Measurements from ENCODE around the gene RPLP2. TPM values are rescaled to one million over a fixed set of nuclear protein-coding genes. Genes with fewer than 3 reads are reported as not detected.

RPLP2 gene
- total RNA-seq, 1 experiment from 2014 or later: 2,582 TPM

DNA sequence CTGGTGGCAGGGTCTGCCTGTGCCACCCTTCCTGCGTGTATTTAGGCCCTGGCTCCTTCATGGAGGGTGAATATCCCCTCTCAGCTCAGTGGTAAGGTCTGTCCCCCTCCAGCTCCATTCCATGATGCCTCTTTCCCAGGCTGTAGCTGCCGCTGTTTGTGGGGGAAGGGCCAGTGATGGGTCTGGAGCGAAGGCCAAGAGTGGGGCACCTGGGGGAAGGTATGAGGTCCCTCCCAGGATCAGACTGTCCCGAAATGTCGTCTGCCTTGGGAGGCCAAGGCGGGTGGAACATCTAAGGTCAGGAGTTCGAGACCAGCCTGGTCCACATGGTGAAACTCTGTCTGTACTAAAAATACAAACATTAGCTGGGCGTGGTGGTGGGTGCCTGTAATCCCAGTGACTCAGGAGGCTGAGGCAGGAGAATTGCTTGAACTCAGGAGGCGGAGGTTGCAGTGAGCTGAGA lies 24.1 kb downstream of the RPLP2 start:
- Mint-ChIP-seq H3K27me3 (ENCODE audit: low read depth) (peaks cover 22% of the 10 kb centered on the region), H3K9me3 (no peaks in the 10 kb centered on the region), H3K4me3 (peak overlapping the region; percentile 73), H3K36me3 (peaks cover 4% of the 10 kb centered on the region), H3K27ac (no peak overlapping the region), H3K4me1 (peaks cover 32% of the 10 kb centered on the region)
- no peak for ATAC-seq
- POLR2A ChIA-PET: interaction anchor here (1.0 to 2.3 kb wide), 2 partner anchors 9 to 10 kb away, joined by 4 to 6 read pairs; partner anchors contain the start of genes POLR2L and TSPAN4
- TF ChIP-seq, protein P1, sequence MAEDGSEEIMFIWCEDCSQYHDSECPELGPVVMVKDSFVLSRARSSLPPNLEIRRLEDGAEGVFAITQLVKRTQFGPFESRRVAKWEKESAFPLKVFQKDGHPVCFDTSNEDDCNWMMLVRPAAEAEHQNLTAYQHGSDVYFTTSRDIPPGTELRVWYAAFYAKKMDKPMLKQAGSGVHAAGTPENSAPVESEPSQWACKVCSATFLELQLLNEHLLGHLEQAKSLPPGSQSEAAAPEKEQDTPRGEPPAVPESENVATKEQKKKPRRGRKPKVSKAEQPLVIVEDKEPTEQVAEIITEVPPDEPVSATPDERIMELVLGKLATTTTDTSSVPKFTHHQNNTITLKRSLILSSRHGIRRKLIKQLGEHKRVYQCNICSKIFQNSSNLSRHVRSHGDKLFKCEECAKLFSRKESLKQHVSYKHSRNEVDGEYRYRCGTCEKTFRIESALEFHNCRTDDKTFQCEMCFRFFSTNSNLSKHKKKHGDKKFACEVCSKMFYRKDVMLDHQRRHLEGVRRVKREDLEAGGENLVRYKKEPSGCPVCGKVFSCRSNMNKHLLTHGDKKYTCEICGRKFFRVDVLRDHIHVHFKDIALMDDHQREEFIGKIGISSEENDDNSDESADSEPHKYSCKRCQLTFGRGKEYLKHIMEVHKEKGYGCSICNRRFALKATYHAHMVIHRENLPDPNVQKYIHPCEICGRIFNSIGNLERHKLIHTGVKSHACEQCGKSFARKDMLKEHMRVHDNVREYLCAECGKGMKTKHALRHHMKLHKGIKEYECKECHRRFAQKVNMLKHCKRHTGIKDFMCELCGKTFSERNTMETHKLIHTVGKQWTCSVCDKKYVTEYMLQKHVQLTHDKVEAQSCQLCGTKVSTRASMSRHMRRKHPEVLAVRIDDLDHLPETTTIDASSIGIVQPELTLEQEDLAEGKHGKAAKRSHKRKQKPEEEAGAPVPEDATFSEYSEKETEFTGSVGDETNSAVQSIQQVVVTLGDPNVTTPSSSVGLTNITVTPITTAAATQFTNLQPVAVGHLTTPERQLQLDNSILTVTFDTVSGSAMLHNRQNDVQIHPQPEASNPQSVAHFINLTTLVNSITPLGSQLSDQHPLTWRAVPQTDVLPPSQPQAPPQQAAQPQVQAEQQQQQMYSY (CRISPR knock-in tag; IDR thresholded peaks at IDR 0.05): peak; percentile 93
- TF ChIP-seq ZNF671 (CRISPR knock-in tag; IDR thresholded peaks at IDR 0.05): no peak
- no peak for TF ChIP-seq NR3C1 (CRISPR knock-in tag; conservative IDR thresholded peaks at IDR 0.05; ENCODE audit: low read depth)
- CTCF ChIA-PET: interaction anchor here (1.0 to 7.7 kb wide), 6 partner anchors 8 to 88 kb away, joined by 3 to 82 read pairs (median 4); partner anchors contain the start of genes POLR2L and TSPAN4
- no peak for DNase-seq (ENCODE audit: low spot score)

DNA sequence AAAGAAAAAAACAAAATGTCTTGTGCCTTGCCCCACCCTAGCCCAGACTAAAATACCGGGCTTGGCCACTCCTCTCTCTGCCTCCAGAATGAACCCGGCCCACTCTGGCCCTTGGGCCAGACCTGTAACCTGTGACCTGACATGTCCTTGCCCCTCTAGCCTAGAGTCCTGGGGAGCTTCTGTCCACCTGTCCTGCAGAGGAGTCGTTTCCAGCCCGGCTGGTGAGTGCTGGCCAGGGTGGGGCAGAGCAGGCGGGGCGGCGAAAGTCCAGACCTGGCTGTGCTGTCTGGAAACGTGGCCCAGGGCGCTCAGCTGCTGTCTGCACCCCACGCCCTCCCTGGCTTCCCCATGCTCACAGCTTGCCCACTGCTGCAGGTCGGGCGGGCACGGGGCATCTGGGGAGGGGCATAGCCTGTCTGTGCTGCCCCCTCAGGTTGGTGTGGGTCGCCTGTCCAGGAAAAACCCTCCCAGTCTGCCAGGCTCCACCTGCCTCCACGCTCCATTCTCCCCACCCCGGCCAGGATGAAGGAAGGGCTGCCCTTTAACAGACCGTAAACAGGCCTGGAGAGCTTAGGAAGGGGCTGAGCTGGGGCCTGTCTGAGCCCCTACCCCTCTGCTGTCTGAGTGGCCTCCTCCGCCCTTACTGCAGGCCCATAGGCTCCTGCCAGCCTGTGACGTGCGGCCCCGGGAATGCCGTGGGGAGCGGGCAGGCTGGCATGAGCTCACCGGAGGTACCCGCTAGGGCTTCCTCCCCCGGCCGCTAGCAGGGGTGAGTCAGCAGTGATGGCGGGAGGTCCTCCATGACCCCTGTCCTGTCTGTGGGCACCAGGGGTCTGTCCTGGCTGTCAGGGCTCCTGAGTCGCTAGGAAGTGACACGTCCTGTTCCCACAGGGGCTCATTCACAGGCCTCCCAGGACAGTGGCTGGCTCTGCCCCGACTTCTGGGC lies 24.9 kb downstream of the RPLP2 start:
- Mint-ChIP-seq H3K27me3 (ENCODE audit: low read depth) (peaks cover 18% of the 10 kb centered on the region), H3K36me3 (peaks cover 9% of the 10 kb centered on the region), H3K4me3 (peak overlapping the region; percentile 73), H3K4me1 (peaks cover 26% of the 10 kb centered on the region), H3K9me3 (no peaks in the 10 kb centered on the region), H3K27ac (no peak overlapping the region)
- ATAC-seq (no peak), DNase-seq (ENCODE audit: low spot score) (no peak)
- POLR2A ChIA-PET: interaction anchor here (0.7 to 2.3 kb wide), 3 partner anchors 8 to 25 kb away, joined by 3 to 6 read pairs (median 4); partner anchors contain the start of genes POLR2L, RPLP2 and TSPAN4
- no peak for TF ChIP-seq ZNF263 (CRISPR knock-in tag; IDR thresholded peaks at IDR 0.05; ENCODE audit: low read depth)
- TF ChIP-seq CREM (CRISPR knock-in tag; IDR thresholded peaks at IDR 0.05): no peak
- TF ChIP-seq FOXP1 (CRISPR knock-in tag; IDR thresholded peaks at IDR 0.05; ENCODE audit: borderline replicate concordance): no peak
- CTCF ChIA-PET: interaction anchor here (1.0 to 7.7 kb wide), 5 partner anchors 8 to 88 kb away, joined by 3 to 82 read pairs (median 3); partner anchors contain the start of genes POLR2L and TSPAN4

- Mint-ChIP-seq H3K4me1 (peaks cover 33% of the 10 kb centered on the region), H3K27ac (no peak overlapping the region), H3K27me3 (ENCODE audit: low read depth) (peaks cover 14% of the 10 kb centered on the region), H3K36me3 (peaks cover 13% of the 10 kb centered on the region), H3K9me3 (no peaks in the 10 kb centered on the region), H3K4me3 (no peak overlapping the region)
- no peak for ATAC-seq
- POLR2A ChIA-PET: no interaction called here
- CTCF ChIA-PET: no interaction called here
- DNase-seq (ENCODE audit: low spot score): no peak
- TF ChIP-seq, protein P2, sequence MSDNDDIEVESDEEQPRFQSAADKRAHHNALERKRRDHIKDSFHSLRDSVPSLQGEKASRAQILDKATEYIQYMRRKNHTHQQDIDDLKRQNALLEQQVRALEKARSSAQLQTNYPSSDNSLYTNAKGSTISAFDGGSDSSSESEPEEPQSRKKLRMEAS (CRISPR knock-in tag; IDR thresholded peaks at IDR 0.05): no peak
- TF ChIP-seq ZNF671 (CRISPR knock-in tag; IDR thresholded peaks at IDR 0.05): no peak
- no peak for TF ChIP-seq ESRRA (CRISPR knock-in tag; IDR thresholded peaks at IDR 0.05; ENCODE audit: borderline replicate concordance)
- no peak for TF ChIP-seq SP1 (CRISPR knock-in tag; conservative IDR thresholded peaks at IDR 0.05)
- no peak for TF ChIP-seq MLX (CRISPR knock-in tag; IDR thresholded peaks at IDR 0.05)
- no peak for TF ChIP-seq RORB (CRISPR knock-in tag; IDR thresholded peaks at IDR 0.05)
- TF ChIP-seq FOXP1 (CRISPR knock-in tag; IDR thresholded peaks at IDR 0.05; ENCODE audit: borderline replicate concordance): no peak
- no peak for TF ChIP-seq ZNF263 (CRISPR knock-in tag; IDR thresholded peaks at IDR 0.05; ENCODE audit: low read depth)
- no peak for TF ChIP-seq TEAD1 (CRISPR knock-in tag; IDR thresholded peaks at IDR 0.05)
- no peak for TF ChIP-seq KAT7 (CRISPR knock-in tag; IDR thresholded peaks at IDR 0.05; ENCODE audit: borderline replicate concordance)
- no peak for TF ChIP-seq ATF1 (CRISPR knock-in tag; IDR thresholded peaks at IDR 0.05)
- TF ChIP-seq, protein P3, sequence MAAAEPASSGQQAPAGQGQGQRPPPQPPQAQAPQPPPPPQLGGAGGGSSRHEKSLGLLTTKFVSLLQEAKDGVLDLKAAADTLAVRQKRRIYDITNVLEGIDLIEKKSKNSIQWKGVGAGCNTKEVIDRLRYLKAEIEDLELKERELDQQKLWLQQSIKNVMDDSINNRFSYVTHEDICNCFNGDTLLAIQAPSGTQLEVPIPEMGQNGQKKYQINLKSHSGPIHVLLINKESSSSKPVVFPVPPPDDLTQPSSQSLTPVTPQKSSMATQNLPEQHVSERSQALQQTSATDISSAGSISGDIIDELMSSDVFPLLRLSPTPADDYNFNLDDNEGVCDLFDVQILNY (CRISPR knock-in tag; IDR thresholded peaks at IDR 0.05): no peak
- no peak for TF ChIP-seq ZNF532 (CRISPR knock-in tag; IDR thresholded peaks at IDR 0.05; ENCODE audit: borderline replicate concordance)
Observed at GRCh38 chr11:836274-836673, 26.5 kb downstream of the RPLP2 start.
